ENCODE measurements around the gene ZAP70. TPM values are rescaled to one million over a fixed set of nuclear protein-coding genes. Genes with fewer than 3 reads are reported as not detected.

The ZAP70 gene
- total and polyA plus RNA-seq, 2 donors (not counting 1 experiment from before 2014, with no cell fraction given): not detected

DNA sequence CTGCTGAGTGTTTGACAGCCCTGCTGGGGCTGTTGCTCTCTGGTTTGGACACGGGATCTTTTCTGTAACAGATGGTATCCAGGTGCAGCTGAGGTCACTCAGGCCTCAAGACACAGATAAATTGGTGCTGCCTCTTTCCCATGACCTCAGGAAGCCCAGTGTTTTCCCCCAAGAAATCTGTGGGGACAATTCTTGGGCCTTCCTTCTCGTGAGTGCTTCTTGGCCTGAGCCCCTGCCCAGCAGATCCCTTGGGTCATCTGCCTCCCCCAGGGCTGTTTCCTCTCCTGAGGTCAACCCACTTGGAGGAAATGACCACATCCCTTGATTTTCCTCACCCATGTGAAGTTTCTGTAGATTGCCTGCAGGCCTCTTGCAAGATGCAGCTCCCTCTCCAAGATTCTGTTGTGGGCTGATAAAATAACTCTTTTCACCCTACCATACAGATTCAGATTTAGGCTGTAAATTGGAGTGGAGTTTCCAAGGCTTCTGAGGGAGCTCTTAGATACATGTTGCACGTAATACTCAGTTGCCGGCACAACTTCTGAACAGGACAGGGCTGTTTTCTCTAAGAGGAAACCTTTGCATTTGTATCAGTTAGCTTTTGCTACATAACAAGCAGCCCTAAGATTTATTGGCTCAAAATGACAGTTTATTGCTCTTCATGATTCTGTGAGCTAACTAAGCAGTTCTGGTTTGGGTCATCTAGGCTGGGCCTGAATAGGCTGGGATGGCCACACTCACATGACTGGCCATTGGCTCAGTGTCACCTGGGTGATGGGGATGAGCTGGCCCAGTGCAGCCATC lies 13.1 kb downstream of the ZAP70 start:
- no peaks in the 10 kb centered on the region for H3K4me1 ChIP-seq (ENCODE audit: control insufficient read depth, extremely low read depth, insufficient read depth, low read length)
- H3K27ac ChIP-seq (ENCODE audit: insufficient read depth, low read length): no peak overlapping the region
- peaks cover 3% of the 10 kb centered on the region for H3K27me3 ChIP-seq (ENCODE audit: control insufficient read depth, insufficient read depth, low read length)
- H3K9me3 ChIP-seq (ENCODE audit: control insufficient read depth, insufficient read depth, low read depth, low read length): no peaks in the 10 kb centered on the region
- no peak overlapping the region for H3K4me2 ChIP-seq (ENCODE audit: extremely low read depth, insufficient read depth, low read length)
- no peaks in the 10 kb centered on the region for H4K20me1 ChIP-seq (ENCODE audit: control insufficient read depth, extremely low read depth, insufficient read depth, low read length)
- H3K36me3 ChIP-seq (ENCODE audit: control insufficient read depth, insufficient read depth, low read length): no peaks in the 10 kb centered on the region
- H3K9ac ChIP-seq (ENCODE audit: insufficient read depth, low read length): no peak overlapping the region
- no peak overlapping the region for H3K4me3 ChIP-seq (replicated peaks in 1 of 4; ENCODE audit: control extremely low read depth in 1 of 4, insufficient read depth in 1 of 4, low read depth in 3 of 4, low read length in 4 of 4)
- H3K79me2 ChIP-seq (ENCODE audit: control insufficient read depth, insufficient read depth, low read length): no peaks in the 10 kb centered on the region
- TF ChIP-seq EZH2 (IDR thresholded peaks at IDR 0.05; ENCODE audit: low read length, missing control alignments): no peak
- TF ChIP-seq, protein P1, sequence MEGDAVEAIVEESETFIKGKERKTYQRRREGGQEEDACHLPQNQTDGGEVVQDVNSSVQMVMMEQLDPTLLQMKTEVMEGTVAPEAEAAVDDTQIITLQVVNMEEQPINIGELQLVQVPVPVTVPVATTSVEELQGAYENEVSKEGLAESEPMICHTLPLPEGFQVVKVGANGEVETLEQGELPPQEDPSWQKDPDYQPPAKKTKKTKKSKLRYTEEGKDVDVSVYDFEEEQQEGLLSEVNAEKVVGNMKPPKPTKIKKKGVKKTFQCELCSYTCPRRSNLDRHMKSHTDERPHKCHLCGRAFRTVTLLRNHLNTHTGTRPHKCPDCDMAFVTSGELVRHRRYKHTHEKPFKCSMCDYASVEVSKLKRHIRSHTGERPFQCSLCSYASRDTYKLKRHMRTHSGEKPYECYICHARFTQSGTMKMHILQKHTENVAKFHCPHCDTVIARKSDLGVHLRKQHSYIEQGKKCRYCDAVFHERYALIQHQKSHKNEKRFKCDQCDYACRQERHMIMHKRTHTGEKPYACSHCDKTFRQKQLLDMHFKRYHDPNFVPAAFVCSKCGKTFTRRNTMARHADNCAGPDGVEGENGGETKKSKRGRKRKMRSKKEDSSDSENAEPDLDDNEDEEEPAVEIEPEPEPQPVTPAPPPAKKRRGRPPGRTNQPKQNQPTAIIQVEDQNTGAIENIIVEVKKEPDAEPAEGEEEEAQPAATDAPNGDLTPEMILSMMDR (conservative IDR thresholded peaks at IDR 0.05 in 1 of 2, IDR thresholded peaks at IDR 0.05 in 1 of 2; ENCODE audit: low read depth in 1 of 2, low read length in 2 of 2): no peak
- peak; percentile 4 to 36 for DNase-seq (ENCODE audit: low read depth in 2 of 2)
- no peak overlapping the region for H2AFZ ChIP-seq (ENCODE audit: low read length)

DNA sequence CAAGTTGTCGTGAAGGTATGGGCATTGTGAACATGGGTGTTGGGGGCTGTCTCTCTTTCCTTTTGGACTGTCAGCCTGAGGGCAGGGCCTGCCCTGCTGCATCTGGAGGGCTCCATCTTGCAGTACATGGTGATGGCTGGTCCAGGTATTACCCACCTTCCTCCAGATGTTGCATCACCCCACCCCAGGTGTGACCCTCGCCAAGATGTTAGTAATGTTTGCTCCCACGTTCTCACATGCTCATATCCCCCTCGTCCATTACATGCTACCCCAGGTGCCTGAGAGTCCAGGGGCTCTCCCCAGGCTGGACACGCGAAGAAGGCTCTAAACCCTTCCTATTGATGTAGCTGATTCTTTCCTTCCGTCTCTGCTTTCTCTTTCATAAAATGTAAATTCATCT lies 13.9 kb downstream of the ZAP70 start:
- H3K27ac ChIP-seq (ENCODE audit: insufficient read depth, low read length): no peak overlapping the region
- no peaks in the 10 kb centered on the region for H3K36me3 ChIP-seq (ENCODE audit: control insufficient read depth, insufficient read depth, low read length)
- TF ChIP-seq, protein P1 (conservative IDR thresholded peaks at IDR 0.05 in 1 of 2, IDR thresholded peaks at IDR 0.05 in 1 of 2; ENCODE audit: low read depth in 1 of 2, low read length in 2 of 2): no peak
- no peak for TF ChIP-seq EZH2 (IDR thresholded peaks at IDR 0.05; ENCODE audit: low read length, missing control alignments)
- H3K27me3 ChIP-seq (ENCODE audit: control insufficient read depth, insufficient read depth, low read length): peaks cover 3% of the 10 kb centered on the region
- no peak overlapping the region for H3K4me3 ChIP-seq (replicated peaks in 1 of 4; ENCODE audit: control extremely low read depth in 1 of 4, insufficient read depth in 1 of 4, low read depth in 3 of 4, low read length in 4 of 4)
- H2AFZ ChIP-seq (ENCODE audit: low read length): no peak overlapping the region
- no peak overlapping the region for H3K9ac ChIP-seq (ENCODE audit: insufficient read depth, low read length)
- DNase-seq (ENCODE audit: low read depth in 2 of 2): no peak
- H3K79me2 ChIP-seq (ENCODE audit: control insufficient read depth, insufficient read depth, low read length): no peaks in the 10 kb centered on the region
- H4K20me1 ChIP-seq (ENCODE audit: control insufficient read depth, extremely low read depth, insufficient read depth, low read length): no peaks in the 10 kb centered on the region
- H3K4me1 ChIP-seq (ENCODE audit: control insufficient read depth, extremely low read depth, insufficient read depth, low read length): no peaks in the 10 kb centered on the region
- H3K9me3 ChIP-seq (ENCODE audit: control insufficient read depth, insufficient read depth, low read depth, low read length): no peaks in the 10 kb centered on the region
- no peak overlapping the region for H3K4me2 ChIP-seq (ENCODE audit: extremely low read depth, insufficient read depth, low read length)

DNA sequence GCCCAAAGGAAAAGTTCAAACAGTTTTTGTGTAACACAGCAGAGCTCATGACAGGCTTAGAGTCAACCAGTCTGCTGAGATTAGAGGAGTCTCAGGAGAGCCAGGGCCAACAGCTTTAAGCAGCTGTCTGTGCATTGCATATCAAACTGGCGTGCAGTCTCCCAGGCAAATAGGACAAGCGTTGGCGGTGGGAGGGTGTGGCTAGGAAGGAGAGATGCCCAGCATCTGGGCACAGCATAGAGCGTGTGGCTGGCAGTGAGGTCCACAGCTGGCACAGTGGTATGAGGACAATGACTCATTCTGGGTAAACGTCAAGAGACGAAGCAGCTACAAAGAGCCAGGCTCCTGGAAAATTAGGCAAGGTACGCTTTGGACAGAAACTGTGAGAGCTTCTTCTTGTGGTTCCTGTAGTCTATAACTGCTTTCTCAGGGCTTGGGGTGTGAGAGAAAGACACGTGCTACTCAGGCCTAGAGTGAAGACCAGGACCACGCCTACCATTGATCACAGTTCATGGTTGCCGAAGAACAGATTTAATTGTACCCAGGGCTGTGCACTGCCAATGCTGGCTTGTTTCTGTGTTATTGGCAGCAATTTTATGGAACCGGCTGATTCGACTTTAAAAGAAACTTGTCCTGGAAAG lies 14.8 kb downstream of the ZAP70 start:
- Histone ChIP-seq H3K4me1 (ENCODE audit: control insufficient read depth, extremely low read depth, insufficient read depth, low read length) (no peaks in the 10 kb centered on the region), H3K9ac (ENCODE audit: insufficient read depth, low read length) (no peak overlapping the region), H3K9me3 (ENCODE audit: control insufficient read depth, insufficient read depth, low read depth, low read length) (no peaks in the 10 kb centered on the region), H3K27ac (ENCODE audit: insufficient read depth, low read length) (no peak overlapping the region), H2AFZ (ENCODE audit: low read length) (no peak overlapping the region), H3K4me2 (ENCODE audit: extremely low read depth, insufficient read depth, low read length) (no peak overlapping the region), H3K4me3 (replicated peaks in 1 of 4; ENCODE audit: control extremely low read depth in 1 of 4, insufficient read depth in 1 of 4, low read depth in 3 of 4, low read length in 4 of 4) (no peak overlapping the region), H3K36me3 (ENCODE audit: control insufficient read depth, insufficient read depth, low read length) (no peaks in the 10 kb centered on the region), H3K27me3 (ENCODE audit: control insufficient read depth, insufficient read depth, low read length) (no peaks in the 10 kb centered on the region), H3K79me2 (ENCODE audit: control insufficient read depth, insufficient read depth, low read length) (no peaks in the 10 kb centered on the region), H4K20me1 (ENCODE audit: control insufficient read depth, extremely low read depth, insufficient read depth, low read length) (no peaks in the 10 kb centered on the region)
- no peak for TF ChIP-seq EZH2 (IDR thresholded peaks at IDR 0.05; ENCODE audit: low read length, missing control alignments)
- TF ChIP-seq, protein P1 (conservative IDR thresholded peaks at IDR 0.05 in 1 of 2, IDR thresholded peaks at IDR 0.05 in 1 of 2; ENCODE audit: low read depth in 1 of 2, low read length in 2 of 2): no peak
- DNase-seq (ENCODE audit: low read depth in 2 of 2): peak in 1 of 2 donors; percentile 34

Data from fibroblast of lung (primary cell).